Upper lobe of left lung (tissue), 4 donors: ENCODE measurements around the gene MBLAC2.

Source experiments
- POLR2AphosphoS5 ChIP-seq, 2 donors: sonication (generic); formaldehyde crosslinking; IDR thresholded peaks; one replicate each; pipeline ENCODE4 v1.5.1; 2017; ENCODE audit warnings: antibody characterized with exemption in 2 of 2
- TF ChIP-seq, protein P1 (sequence below), 6 experiments: fragments of 450-650 bp in 4 of 6; fragments of 200-600 bp in 2 of 6; sonication (generic) in 2 of 6; IDR thresholded peaks; one replicate each; pipeline ENCODE4 v1.5.1; 2016 to 2019; ENCODE audit warnings: antibody characterized with exemption in 6 of 6

DNA sequence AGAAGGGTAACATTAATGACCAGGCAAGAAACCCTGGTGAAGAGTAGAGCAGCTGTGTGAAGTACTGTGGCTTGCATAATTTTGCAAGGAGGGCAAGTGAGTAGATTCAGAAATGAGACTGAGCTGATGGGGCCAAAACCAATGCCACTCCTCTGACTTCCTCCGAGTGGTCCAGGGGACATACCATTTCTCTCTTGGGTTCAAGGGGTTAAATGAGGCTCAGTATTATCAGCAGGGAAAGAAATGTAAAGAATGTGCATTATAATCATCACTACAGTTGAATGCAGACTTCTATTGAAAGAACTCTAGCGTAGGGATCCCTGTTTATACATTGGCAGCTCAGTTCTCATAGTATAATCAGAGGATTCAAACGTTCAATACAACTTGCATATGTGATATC is 10.0 kb upstream of the MBLAC2 start:
- TF ChIP-seq, protein P1, sequence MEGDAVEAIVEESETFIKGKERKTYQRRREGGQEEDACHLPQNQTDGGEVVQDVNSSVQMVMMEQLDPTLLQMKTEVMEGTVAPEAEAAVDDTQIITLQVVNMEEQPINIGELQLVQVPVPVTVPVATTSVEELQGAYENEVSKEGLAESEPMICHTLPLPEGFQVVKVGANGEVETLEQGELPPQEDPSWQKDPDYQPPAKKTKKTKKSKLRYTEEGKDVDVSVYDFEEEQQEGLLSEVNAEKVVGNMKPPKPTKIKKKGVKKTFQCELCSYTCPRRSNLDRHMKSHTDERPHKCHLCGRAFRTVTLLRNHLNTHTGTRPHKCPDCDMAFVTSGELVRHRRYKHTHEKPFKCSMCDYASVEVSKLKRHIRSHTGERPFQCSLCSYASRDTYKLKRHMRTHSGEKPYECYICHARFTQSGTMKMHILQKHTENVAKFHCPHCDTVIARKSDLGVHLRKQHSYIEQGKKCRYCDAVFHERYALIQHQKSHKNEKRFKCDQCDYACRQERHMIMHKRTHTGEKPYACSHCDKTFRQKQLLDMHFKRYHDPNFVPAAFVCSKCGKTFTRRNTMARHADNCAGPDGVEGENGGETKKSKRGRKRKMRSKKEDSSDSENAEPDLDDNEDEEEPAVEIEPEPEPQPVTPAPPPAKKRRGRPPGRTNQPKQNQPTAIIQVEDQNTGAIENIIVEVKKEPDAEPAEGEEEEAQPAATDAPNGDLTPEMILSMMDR (IDR thresholded peaks at IDR 0.05), result no peak
- TF ChIP-seq POLR2AphosphoS5 (IDR thresholded peaks at IDR 0.05), result no peak
